Osteoblast (primary cell): ENCODE results near the gene CD1B. TPM values are rescaled to one million over a fixed set of nuclear protein-coding genes. Genes with fewer than 3 reads are reported as not detected.
"Not testable (repeated sequence)": the region's sequence is repeated elsewhere in the genome, so short reads cannot be mapped to it uniquely, and the experiment has no call there.

ENCODE experiments used
- DNase-seq: peaks from one replicate; pipeline ENCODE4 v3.0.0; 2011; ENCODE audit warnings: low spot score, mixed read lengths; ENCODE audit not compliant: insufficient read length; ENCODE audit errors: missing footprints
- H2AFZ ChIP-seq: 2 replicates; pipeline ENCODE4 v1.6.0; 2011; ENCODE audit warnings: mild to moderate bottlenecking, low read length
- H3K27ac ChIP-seq: 2 replicates; pipeline ENCODE4 v1.5.1; 2011; ENCODE audit warnings: mild to moderate bottlenecking, low read depth, low read length, moderate library complexity
- H3K27me3 ChIP-seq: 2 replicates; pipeline ENCODE4 v1.6.0; 2012; ENCODE audit warnings: mild to moderate bottlenecking, control low read depth, inconsistent platforms, low read length, moderate library complexity; ENCODE audit not compliant: insufficient read depth
- H3K36me3 ChIP-seq: 2 replicates; pipeline ENCODE4 v1.5.1; 2011; ENCODE audit warnings: mild to moderate bottlenecking, low read length, control low read depth, moderate library complexity; ENCODE audit not compliant: insufficient read depth
- H3K4me1 ChIP-seq: 2 replicates; pipeline ENCODE4 v1.5.1; 2011; ENCODE audit warnings: mild to moderate bottlenecking, low read length, control low read depth, moderate library complexity; ENCODE audit not compliant: insufficient read depth
- H3K4me2 ChIP-seq: 2 replicates; pipeline ENCODE4 v1.6.0; 2011; ENCODE audit warnings: mild to moderate bottlenecking, low read length; ENCODE audit not compliant: insufficient read depth
- H3K4me3 ChIP-seq: fragments of 200-600 bp; sonication (generic); 3 replicates; pipeline ENCODE4 v1.5.1; 2012; ENCODE audit warnings: mild to moderate bottlenecking, low read length, inconsistent platforms; ENCODE audit not compliant: insufficient read depth
- H3K79me2 ChIP-seq: 2 replicates; pipeline ENCODE4 v1.6.0; 2012; ENCODE audit warnings: mild to moderate bottlenecking, low read length, control low read depth, inconsistent platforms; ENCODE audit not compliant: insufficient read depth
- H3K9me3 ChIP-seq: 2 replicates; pipeline ENCODE4 v1.5.1; 2011; ENCODE audit warnings: low read depth, low read length, control low read depth
- H4K20me1 ChIP-seq: 2 replicates; pipeline ENCODE4 v1.6.0; 2012; ENCODE audit warnings: mild to moderate bottlenecking, low read length, control low read depth; ENCODE audit not compliant: insufficient read depth
- CTCF ChIP-seq: IDR thresholded peaks from 2 replicates; pipeline ENCODE4 v1.5.1; 2011; ENCODE audit warnings: mild to moderate bottlenecking, low read depth, low read length, moderate library complexity; ENCODE audit errors: extremely low read depth
- total RNA-seq: library from RNA; depleted of rRNA; stranded (reverse); fragments of >200 nt; gene quantifications from 2 replicates; pipeline ENCODE4 v1.2.3, GENCODE V29; 2012

Gene CD1B
- total RNA-seq, 1 donor, result not detected

- Histone ChIP-seq H3K36me3 (no peaks in the 10 kb centered on the region), H2AFZ (no peak overlapping the region), H3K4me1 (no peaks in the 10 kb centered on the region), H3K4me2 (no peak overlapping the region), H3K27me3 (no peaks in the 10 kb centered on the region), H4K20me1 (no peaks in the 10 kb centered on the region), H3K27ac (no peak overlapping the region), H3K79me2 (no peaks in the 10 kb centered on the region), H3K9me3 (no peaks in the 10 kb centered on the region), H3K4me3 (no peak overlapping the region)
- DNase-seq, result no peak
- no peak for TF ChIP-seq CTCF
These were observed 25.3 kb upstream of the CD1B start for GRCh38 chr1:158356616-158357015.

GRCh38 chr1:158355773-158356285, 24.5 kb upstream of the CD1B start:
- Histone ChIP-seq H3K79me2 (no peaks in the 10 kb centered on the region), H3K27ac (no peak overlapping the region)

GRCh38 chr1:158354255-158354654, 22.9 kb upstream of the CD1B start:
- H3K27me3 ChIP-seq, result no peaks in the 10 kb centered on the region
- no peak overlapping the region for H3K4me3 ChIP-seq
- no peaks in the 10 kb centered on the region for H3K9me3 ChIP-seq
- no peak overlapping the region for H3K27ac ChIP-seq
- H4K20me1 ChIP-seq, result no peaks in the 10 kb centered on the region
- H3K36me3 ChIP-seq, result no peaks in the 10 kb centered on the region
- H3K4me1 ChIP-seq, result no peaks in the 10 kb centered on the region
- H2AFZ ChIP-seq, result no peak overlapping the region
- H3K4me2 ChIP-seq, result no peak overlapping the region
- no peaks in the 10 kb centered on the region for H3K79me2 ChIP-seq
- no peak for DNase-seq
- no peak for TF ChIP-seq CTCF

More at GRCh38 chr1:158355773-158356285, 24.5 kb upstream of the CD1B start:
- H3K4me3 ChIP-seq, result no peak overlapping the region
- no peaks in the 10 kb centered on the region for H3K36me3 ChIP-seq
- no peak overlapping the region for H3K4me2 ChIP-seq
- no peaks in the 10 kb centered on the region for H3K9me3 ChIP-seq
- H4K20me1 ChIP-seq, result no peaks in the 10 kb centered on the region
- H2AFZ ChIP-seq, result no peak overlapping the region
- no peak for DNase-seq
- TF ChIP-seq CTCF, result no peak
- no peaks in the 10 kb centered on the region for H3K4me1 ChIP-seq
- no peaks in the 10 kb centered on the region for H3K27me3 ChIP-seq

GRCh38 chr1:158353303-158354075, 22.2 kb upstream of the CD1B start, which contains the start of gene CD1E:
Gene CD1E, plus strand, starts transcription at chr1:158353894. Its CDS starts 95 bp downstream, at chr1:158353989.
- TF ChIP-seq CTCF, result no peak
- Histone ChIP-seq H3K27me3 (no peaks in the 10 kb centered on the region), H3K4me1 (no peaks in the 10 kb centered on the region), H4K20me1 (no peaks in the 10 kb centered on the region), H3K27ac (no peak within 1 kb of the TSS), H3K9me3 (no peaks in the 10 kb centered on the region), H2AFZ (no peak within 1 kb of the TSS), H3K79me2 (no peaks in the 10 kb centered on the region), H3K36me3 (no peaks in the 10 kb centered on the region), H3K4me3 (no peak within 1 kb of the TSS), H3K4me2 (no peak within 1 kb of the TSS)
- no peak for DNase-seq

- not testable (repeated sequence) for H2AFZ ChIP-seq, DNase-seq, H3K9me3 ChIP-seq, H4K20me1 ChIP-seq, H3K36me3 ChIP-seq, H3K4me2 ChIP-seq, H3K79me2 ChIP-seq, H3K4me1 ChIP-seq, H3K4me3 ChIP-seq, H3K27me3 ChIP-seq, H3K27ac ChIP-seq
These were observed 17.6 kb upstream of the CD1B start for GRCh38 chr1:158348946-158349345.

GRCh38 chr1:158336413-158336812, 5.1 kb upstream of the CD1B start:
- DNase-seq, H3K27me3 ChIP-seq, H3K79me2 ChIP-seq, H4K20me1 ChIP-seq, H3K36me3 ChIP-seq, H3K4me3 ChIP-seq, H3K4me2 ChIP-seq, H3K4me1 ChIP-seq, H3K27ac ChIP-seq, H2AFZ ChIP-seq, H3K9me3 ChIP-seq: not testable (repeated sequence)
